ENCODE results near the gene DNAJC30.

The DNAJC30 gene

DNA sequence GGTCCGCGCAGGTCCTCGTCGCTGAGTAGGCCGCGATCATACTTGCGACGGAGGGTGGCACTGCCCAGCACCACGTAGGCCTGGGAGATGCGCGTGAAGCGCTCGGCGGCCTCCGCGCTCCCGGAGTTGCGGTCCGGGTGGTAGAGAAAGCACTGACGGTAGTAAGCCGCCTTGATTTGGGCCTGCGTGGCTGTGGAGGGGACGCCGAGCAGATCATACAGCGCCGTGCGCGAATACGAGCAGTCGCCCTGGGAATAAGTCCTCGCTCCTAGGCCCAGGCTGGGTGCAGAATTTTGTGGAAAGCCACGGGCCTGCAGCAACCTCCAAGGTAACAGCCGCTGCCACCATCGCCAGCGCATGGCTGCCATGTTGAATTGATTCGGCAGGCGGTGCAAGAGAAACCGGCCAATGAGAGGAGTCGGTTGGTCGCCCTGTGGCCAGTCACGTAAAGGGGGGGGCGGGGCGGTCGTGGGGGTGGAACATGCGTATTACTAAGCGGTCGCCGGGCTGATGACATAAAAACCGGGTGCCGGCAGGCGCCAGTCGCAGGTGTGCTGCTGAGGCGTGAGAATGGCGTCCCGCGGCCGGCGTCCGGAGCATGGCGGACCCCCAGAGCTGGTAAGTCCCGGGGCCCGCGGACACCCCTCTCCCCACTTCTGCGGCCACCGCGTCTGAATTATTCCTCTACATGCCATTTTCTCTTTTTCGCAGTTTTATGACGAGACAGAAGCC lies at the start of gene DNAJC30, which contains the start of gene BUD23:
TSS of gene DNAJC30 (minus strand) at position 398 of the 732 bp plus-strand sequence. CDS start at position 368, 30 bp downstream.
TSS of gene BUD23 (plus strand) at position 542 of the 732 bp plus-strand sequence. CDS start at position 571, 29 bp downstream.
- peak; percentile 83 for TF ChIP-seq YY1 (IDR thresholded peaks at IDR 0.05; ENCODE audit: insufficient read depth, insufficient read length)
- no peak for TF ChIP-seq SUZ12 (IDR thresholded peaks at IDR 0.05; ENCODE audit: extremely low read depth, insufficient read depth, insufficient read length)
- TF ChIP-seq ZNF274 (IDR thresholded peaks at IDR 0.05; ENCODE audit: low read depth, low read length), result no peak
- no peaks in the 10 kb centered on the region for H3K4me1 ChIP-seq (ENCODE audit: insufficient read depth, insufficient read length)
- H3K27me3 ChIP-seq (ENCODE audit: insufficient read depth, insufficient read length), result no peaks in the 10 kb centered on the region
- DNase-seq (ENCODE audit: low read depth, low spot score), result peak; percentile 96
- peak within 1 kb of the TSS; percentile 90 for H3K4me3 ChIP-seq (ENCODE audit: insufficient read length, low read depth)
- peaks cover 52% of the 10 kb centered on the region for H3K36me3 ChIP-seq (ENCODE audit: insufficient read depth, insufficient read length, low read length)
- H3K9ac ChIP-seq (ENCODE audit: insufficient read length, low read depth), result peak within 1 kb of the TSS; percentile 97
- no peaks in the 10 kb centered on the region for H3K9me3 ChIP-seq (ENCODE audit: insufficient read depth, low read length)

DNA sequence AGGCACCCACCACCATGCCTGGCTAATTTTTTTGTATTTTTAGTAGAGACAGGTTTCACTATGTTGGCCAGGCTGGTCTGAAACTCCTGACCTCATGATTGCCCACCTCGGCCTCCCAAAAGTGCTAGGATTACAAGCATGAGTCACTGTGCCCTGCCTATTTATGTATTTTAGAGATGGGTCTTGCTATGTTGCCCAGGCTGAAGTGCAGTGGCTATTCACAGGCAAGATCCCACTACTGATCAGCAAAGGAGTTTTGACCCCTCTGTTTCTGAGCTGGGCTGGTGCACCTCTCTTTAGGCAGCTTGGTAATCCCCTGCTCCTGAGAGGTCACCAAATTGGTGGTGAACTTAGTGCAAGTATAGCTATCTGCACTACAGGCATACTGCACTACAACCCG lies 49.1 kb upstream of the DNAJC30 start:
- Histone ChIP-seq H3K36me3 (ENCODE audit: insufficient read depth, insufficient read length, low read length) (peaks cover 16% of the 10 kb centered on the region), H3K27me3 (ENCODE audit: insufficient read depth, insufficient read length) (no peaks in the 10 kb centered on the region), H3K9me3 (ENCODE audit: insufficient read depth, low read length) (no peaks in the 10 kb centered on the region), H3K4me1 (ENCODE audit: insufficient read depth, insufficient read length) (peaks cover 2% of the 10 kb centered on the region), H3K4me3 (ENCODE audit: insufficient read length, low read depth) (no peak overlapping the region), H3K9ac (ENCODE audit: insufficient read length, low read depth) (no peak overlapping the region)
- TF ChIP-seq ZNF274 (IDR thresholded peaks at IDR 0.05; ENCODE audit: low read depth, low read length), result no peak
- TF ChIP-seq YY1 (IDR thresholded peaks at IDR 0.05; ENCODE audit: insufficient read depth, insufficient read length), result no peak
- TF ChIP-seq SUZ12 (IDR thresholded peaks at IDR 0.05; ENCODE audit: extremely low read depth, insufficient read depth, insufficient read length), result no peak
- DNase-seq (ENCODE audit: low read depth, low spot score), result no peak

DNA sequence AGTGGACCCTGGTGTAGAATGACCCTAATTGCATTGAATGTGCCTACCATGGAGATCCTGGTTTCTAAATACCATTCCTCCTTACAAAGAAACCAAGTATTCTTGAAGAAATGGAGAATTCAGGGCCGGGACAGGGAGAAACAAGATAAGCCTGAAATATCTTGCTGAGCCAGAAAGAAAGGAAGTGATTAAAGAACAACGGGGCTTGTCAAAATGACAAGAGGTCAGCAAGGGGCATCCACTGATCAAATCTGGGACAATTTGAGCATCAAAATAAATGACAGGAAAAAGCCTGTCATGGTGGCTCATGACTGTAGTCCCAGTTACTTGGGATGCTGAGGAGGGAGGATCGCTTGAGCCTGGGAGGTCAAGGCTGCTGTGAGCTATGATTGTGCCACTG lies 47.2 kb upstream of the DNAJC30 start:
- TF ChIP-seq ZNF274 (IDR thresholded peaks at IDR 0.05; ENCODE audit: low read depth, low read length), result no peak
- no peak for TF ChIP-seq YY1 (IDR thresholded peaks at IDR 0.05; ENCODE audit: insufficient read depth, insufficient read length)
- TF ChIP-seq SUZ12 (IDR thresholded peaks at IDR 0.05; ENCODE audit: extremely low read depth, insufficient read depth, insufficient read length), result no peak
- Histone ChIP-seq H3K4me3 (ENCODE audit: insufficient read length, low read depth) (no peak overlapping the region), H3K36me3 (ENCODE audit: insufficient read depth, insufficient read length, low read length) (peaks cover under 1% of the 10 kb centered on the region), H3K4me1 (ENCODE audit: insufficient read depth, insufficient read length) (peaks cover 2% of the 10 kb centered on the region), H3K27me3 (ENCODE audit: insufficient read depth, insufficient read length) (no peaks in the 10 kb centered on the region), H3K9ac (ENCODE audit: insufficient read length, low read depth) (no peak overlapping the region), H3K9me3 (ENCODE audit: insufficient read depth, low read length) (no peaks in the 10 kb centered on the region)
- no peak for DNase-seq (ENCODE audit: low read depth, low spot score)

DNA sequence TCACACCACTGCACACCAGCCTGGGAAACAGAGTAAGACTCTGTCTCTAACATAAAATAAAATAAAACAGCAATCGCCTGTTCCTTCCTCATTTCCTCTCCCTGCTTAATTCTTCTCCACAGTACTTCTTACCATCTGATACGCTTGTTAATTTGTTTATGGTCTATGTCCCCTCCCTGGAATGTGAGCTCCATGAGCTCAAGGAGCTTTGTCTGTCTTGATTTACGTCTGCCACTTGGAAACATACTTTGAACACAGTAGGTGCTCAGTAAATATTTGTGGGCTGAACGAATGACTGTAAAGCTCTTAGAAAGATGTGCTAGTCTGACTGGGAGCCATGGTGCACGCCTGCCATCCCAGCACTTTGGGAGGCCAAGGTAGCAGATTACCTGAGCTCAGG lies 45.3 kb upstream of the DNAJC30 start:
- TF ChIP-seq ZNF274 (IDR thresholded peaks at IDR 0.05; ENCODE audit: low read depth, low read length) (no peak), SUZ12 (IDR thresholded peaks at IDR 0.05; ENCODE audit: extremely low read depth, insufficient read depth, insufficient read length) (no peak), YY1 (IDR thresholded peaks at IDR 0.05; ENCODE audit: insufficient read depth, insufficient read length) (no peak)
- DNase-seq (ENCODE audit: low read depth, low spot score), result no peak
- no peaks in the 10 kb centered on the region for H3K9me3 ChIP-seq (ENCODE audit: insufficient read depth, low read length)
- H3K9ac ChIP-seq (ENCODE audit: insufficient read length, low read depth), result no peak overlapping the region
- no peak overlapping the region for H3K4me3 ChIP-seq (ENCODE audit: insufficient read length, low read depth)
- no peaks in the 10 kb centered on the region for H3K27me3 ChIP-seq (ENCODE audit: insufficient read depth, insufficient read length)
- peaks cover 2% of the 10 kb centered on the region for H3K4me1 ChIP-seq (ENCODE audit: insufficient read depth, insufficient read length)
- no peaks in the 10 kb centered on the region for H3K36me3 ChIP-seq (ENCODE audit: insufficient read depth, insufficient read length, low read length)

DNA sequence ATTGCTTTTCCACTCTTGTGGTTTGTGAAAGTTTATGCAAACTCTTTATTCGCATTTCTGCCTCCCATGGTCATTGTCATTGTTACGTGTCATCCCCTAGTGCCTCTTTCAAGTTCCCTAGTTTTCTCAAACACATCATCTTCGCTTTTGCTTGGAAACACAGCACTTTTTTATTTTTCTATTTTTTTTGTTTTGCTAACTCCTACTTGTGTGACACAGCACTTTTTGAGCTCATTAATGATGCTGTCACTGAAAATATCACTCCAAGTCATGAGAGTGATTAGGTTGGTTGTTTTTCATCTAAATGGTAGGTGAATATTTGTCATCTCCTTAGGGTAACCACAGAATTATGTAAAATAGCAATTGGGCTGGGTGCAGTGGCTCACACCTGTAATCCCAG lies 44.7 kb upstream of the DNAJC30 start:
- Histone ChIP-seq H3K4me1 (ENCODE audit: insufficient read depth, insufficient read length) (peaks cover 2% of the 10 kb centered on the region), H3K9ac (ENCODE audit: insufficient read length, low read depth) (no peak overlapping the region), H3K4me3 (ENCODE audit: insufficient read length, low read depth) (no peak overlapping the region), H3K9me3 (ENCODE audit: insufficient read depth, low read length) (no peaks in the 10 kb centered on the region), H3K36me3 (ENCODE audit: insufficient read depth, insufficient read length, low read length) (no peaks in the 10 kb centered on the region), H3K27me3 (ENCODE audit: insufficient read depth, insufficient read length) (no peaks in the 10 kb centered on the region)
- TF ChIP-seq SUZ12 (IDR thresholded peaks at IDR 0.05; ENCODE audit: extremely low read depth, insufficient read depth, insufficient read length), result no peak
- TF ChIP-seq YY1 (IDR thresholded peaks at IDR 0.05; ENCODE audit: insufficient read depth, insufficient read length), result no peak
- no peak for TF ChIP-seq ZNF274 (IDR thresholded peaks at IDR 0.05; ENCODE audit: low read depth, low read length)
- DNase-seq (ENCODE audit: low read depth, low spot score), result no peak

DNA sequence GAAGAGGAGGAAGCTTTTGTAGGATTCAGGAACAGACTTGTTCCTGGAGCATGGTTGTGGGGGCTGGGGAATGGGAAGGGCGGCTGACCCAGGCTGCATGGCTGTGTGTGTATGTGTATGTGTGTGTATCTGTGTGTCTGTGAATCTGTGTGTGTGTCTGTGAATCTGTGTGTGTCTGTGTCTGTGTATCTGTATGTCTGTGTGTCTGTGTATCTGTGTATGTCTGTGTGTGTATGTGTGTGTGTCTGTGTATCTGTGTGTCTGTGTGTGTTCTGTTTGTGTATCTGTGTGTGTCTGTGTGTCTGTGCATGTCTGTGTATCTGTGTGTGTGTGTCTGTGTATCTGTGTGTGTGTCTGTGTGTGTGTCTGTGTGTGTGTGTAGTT lies 42.8 kb upstream of the DNAJC30 start:
- TF ChIP-seq ZNF274 (IDR thresholded peaks at IDR 0.05; ENCODE audit: low read depth, low read length), result no peak
- no peak for TF ChIP-seq YY1 (IDR thresholded peaks at IDR 0.05; ENCODE audit: insufficient read depth, insufficient read length)
- TF ChIP-seq SUZ12 (IDR thresholded peaks at IDR 0.05; ENCODE audit: extremely low read depth, insufficient read depth, insufficient read length), result no peak
- Histone ChIP-seq H3K9ac (ENCODE audit: insufficient read length, low read depth) (no peak overlapping the region), H3K27me3 (ENCODE audit: insufficient read depth, insufficient read length) (no peaks in the 10 kb centered on the region), H3K36me3 (ENCODE audit: insufficient read depth, insufficient read length, low read length) (no peaks in the 10 kb centered on the region), H3K9me3 (ENCODE audit: insufficient read depth, low read length) (no peaks in the 10 kb centered on the region), H3K4me1 (ENCODE audit: insufficient read depth, insufficient read length) (peaks cover 5% of the 10 kb centered on the region), H3K4me3 (ENCODE audit: insufficient read length, low read depth) (no peak overlapping the region)
- DNase-seq (ENCODE audit: low read depth, low spot score), result no peak

DNA sequence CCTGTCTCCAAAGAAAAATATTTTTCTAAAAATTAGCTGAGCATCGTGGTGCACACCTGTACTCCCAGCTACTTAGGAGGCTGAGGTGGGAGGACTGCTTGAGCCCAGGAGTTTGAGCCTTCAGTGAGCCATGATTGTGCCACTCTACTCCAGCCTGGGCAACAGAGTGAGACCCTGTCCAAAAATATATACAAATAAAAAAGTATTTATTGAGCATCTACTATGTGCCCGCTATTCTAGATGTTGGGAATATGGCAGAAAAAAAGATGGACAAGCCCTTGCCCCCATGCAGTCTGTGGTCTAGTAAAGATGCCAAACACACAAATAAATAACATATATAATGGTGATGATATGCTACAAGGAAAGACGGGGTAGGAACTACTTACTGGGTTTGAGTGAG lies 40.6 kb upstream of the DNAJC30 start:
- H3K27me3 ChIP-seq (ENCODE audit: insufficient read depth, insufficient read length), result peaks cover 10% of the 10 kb centered on the region
- TF ChIP-seq YY1 (IDR thresholded peaks at IDR 0.05; ENCODE audit: insufficient read depth, insufficient read length), result no peak
- no peak for TF ChIP-seq SUZ12 (IDR thresholded peaks at IDR 0.05; ENCODE audit: extremely low read depth, insufficient read depth, insufficient read length)
- no peak for TF ChIP-seq ZNF274 (IDR thresholded peaks at IDR 0.05; ENCODE audit: low read depth, low read length)
- H3K4me1 ChIP-seq (ENCODE audit: insufficient read depth, insufficient read length), result peaks cover 5% of the 10 kb centered on the region
- H3K4me3 ChIP-seq (ENCODE audit: insufficient read length, low read depth), result no peak overlapping the region
- DNase-seq (ENCODE audit: low read depth, low spot score), result no peak
- H3K9ac ChIP-seq (ENCODE audit: insufficient read length, low read depth), result no peak overlapping the region
- no peaks in the 10 kb centered on the region for H3K36me3 ChIP-seq (ENCODE audit: insufficient read depth, insufficient read length, low read length)
- H3K9me3 ChIP-seq (ENCODE audit: insufficient read depth, low read length), result no peaks in the 10 kb centered on the region

Data from NT2/D1 (cell line).